ENCODE data around the gene IL3. TPM values are rescaled to one million over a fixed set of nuclear protein-coding genes. Genes with fewer than 3 reads are reported as not detected.

IL3 gene
- total RNA-seq, 2 experiments from 2014 or later = not detected

DNA sequence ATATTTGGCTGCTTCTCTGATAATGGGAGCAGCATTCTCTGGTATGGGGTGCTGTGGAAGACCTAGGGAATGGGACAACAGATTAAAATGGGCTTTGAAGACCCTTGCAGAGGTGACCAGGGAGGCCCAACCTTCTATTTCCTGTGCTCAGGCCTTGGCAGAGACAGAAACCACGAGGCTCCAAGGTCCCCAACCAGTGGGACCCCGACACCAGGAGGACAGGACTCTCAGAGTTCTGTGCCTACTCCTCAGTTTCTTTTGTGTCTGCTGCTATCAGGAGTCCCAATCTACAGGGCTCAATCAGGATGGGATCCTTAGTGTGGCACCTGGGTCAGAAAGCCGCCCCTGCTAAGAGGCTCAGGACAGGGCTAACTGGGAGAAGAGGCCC lies 42.5 kb downstream of the IL3 start:
- Histone ChIP-seq H3K4me1 (ENCODE audit: insufficient read depth, low read length, poor library complexity, severe bottlenecking) (peaks cover 66% of the 10 kb centered on the region), H3K9me2 (ENCODE audit: insufficient read depth, low read length) (no peaks in the 10 kb centered on the region), H3K4me2 (ENCODE audit: low read length) (peak overlapping the region; percentile 76), H4K20me1 (ENCODE audit: insufficient read depth, low read length) (no peaks in the 10 kb centered on the region), H3K4me3 (ENCODE audit: low read depth, low read length, poor library complexity, severe bottlenecking) (peak overlapping the region; percentile 44), H2AFZ (ENCODE audit: low read length) (peak overlapping the region; percentile 60; the same call in 1 of the 2 replicates), H3K27ac (ENCODE audit: low read depth, low read length, poor library complexity, severe bottlenecking) (peak overlapping the region; percentile 75), H3K9me3 (ENCODE audit: low read length) (no peaks in the 10 kb centered on the region), H3K36me3 (ENCODE audit: insufficient read depth, low read length) (no peaks in the 10 kb centered on the region), H3K79me2 (ENCODE audit: insufficient read depth, low read depth, low read length) (no peaks in the 10 kb centered on the region)
- POLR2A ChIA-PET = interaction anchor here (0.8 to 1.6 kb wide), 4 partner anchors 10 to 103 kb away, joined by 3 to 7 read pairs (median 4); partner anchors contain the start of gene CSF2
- CTCF ChIA-PET (ENCODE audit: unreplicated experiment) = no interaction called here
- TF ChIP-seq CTCF (conservative IDR thresholded peaks at IDR 0.05; ENCODE audit: low read length) (no peak), EZH2phosphoT487 (IDR thresholded peaks at IDR 0.05; ENCODE audit: borderline replicate concordance, low read depth, low read length) (no peak)
- no TSS peak for BruUV-seq (replicated peaks)
- DNase-seq (ENCODE audit: low spot score) = peak; percentile 10
- intact Hi-C loops (cut with micrococcal nuclease; ENCODE audit: unreplicated experiment) = loop anchor here (2.0 kb wide), 1 partner anchor 38 kb away; no protein-coding TSS in a partner anchor

DNA sequence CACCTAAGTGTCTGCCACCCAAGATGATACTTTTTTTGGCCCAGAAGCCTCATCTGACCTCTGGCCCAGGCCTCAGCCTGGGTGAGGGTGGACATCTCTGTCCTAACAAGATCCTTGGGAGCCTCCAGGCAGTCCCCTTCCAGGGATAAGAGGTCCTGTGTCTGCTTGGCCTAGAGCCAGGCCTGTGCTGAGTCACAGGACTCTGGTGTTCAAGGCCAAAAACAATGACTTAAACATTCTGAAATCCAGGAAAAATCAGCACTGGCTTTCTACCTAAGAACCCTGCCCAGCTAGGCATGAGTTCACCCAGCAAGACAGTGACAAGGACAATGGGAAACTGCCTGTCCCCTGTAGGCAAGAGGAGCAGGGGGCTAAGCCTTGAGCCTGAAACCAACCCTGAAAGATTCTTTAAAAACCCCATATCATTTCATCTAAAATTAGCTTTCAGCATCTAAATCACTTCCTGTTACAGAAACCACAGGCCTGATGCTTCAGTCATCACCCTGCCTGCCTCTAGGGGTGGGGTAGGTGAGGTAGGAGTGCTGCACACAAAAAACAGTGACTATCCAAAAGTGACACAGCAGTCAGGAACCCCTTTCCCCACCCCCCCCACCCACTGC lies 43.0 kb downstream of the IL3 start:
- Histone ChIP-seq H3K9me2 (ENCODE audit: insufficient read depth, low read length) (no peaks in the 10 kb centered on the region), H3K4me1 (ENCODE audit: insufficient read depth, low read length, poor library complexity, severe bottlenecking) (peaks cover 66% of the 10 kb centered on the region), H3K36me3 (ENCODE audit: insufficient read depth, low read length) (no peaks in the 10 kb centered on the region), H3K4me2 (ENCODE audit: low read length) (peak overlapping the region; percentile 76), H3K79me2 (ENCODE audit: insufficient read depth, low read depth, low read length) (no peaks in the 10 kb centered on the region), H3K4me3 (ENCODE audit: low read depth, low read length, poor library complexity, severe bottlenecking) (peak overlapping the region; percentile 44), H4K20me1 (ENCODE audit: insufficient read depth, low read length) (no peaks in the 10 kb centered on the region), H3K9me3 (ENCODE audit: low read length) (no peaks in the 10 kb centered on the region), H2AFZ (ENCODE audit: low read length) (peak overlapping the region; percentile 61), H3K27ac (ENCODE audit: low read depth, low read length, poor library complexity, severe bottlenecking) (peak overlapping the region; percentile 75)
- CTCF ChIA-PET (ENCODE audit: unreplicated experiment) = no interaction called here
- DNase-seq (ENCODE audit: low spot score) = peak; percentile 89
- intact Hi-C loops (cut with micrococcal nuclease; ENCODE audit: unreplicated experiment) = loop anchor here (2.0 kb wide), 1 partner anchor 39 kb away; no protein-coding TSS in a partner anchor
- BruUV-seq (replicated peaks) = no TSS peak
- POLR2A ChIA-PET = interaction anchor here (0.7 to 1.6 kb wide), 3 partner anchors 11 to 159 kb away, joined by 3 to 6 read pairs (median 4); no protein-coding TSS in a partner anchor
- TF ChIP-seq CTCF (conservative IDR thresholded peaks at IDR 0.05; ENCODE audit: low read length) (peak; percentile 41; the same call in 1 of the 2 replicates), EZH2phosphoT487 (IDR thresholded peaks at IDR 0.05; ENCODE audit: borderline replicate concordance, low read depth, low read length) (no peak)

GRCh38 chr5:132103969-132104391 lies 43.5 kb downstream of the IL3 start:
- ChIA-PET CTCF (ENCODE audit: unreplicated experiment) (no interaction called here), POLR2A (interaction anchor here (0.6 to 1.6 kb wide), 8 partner anchors 11 to 778 kb away, joined by 3 to 7 read pairs (median 4); no protein-coding TSS in a partner anchor)
- H3K27ac ChIP-seq (ENCODE audit: low read depth, low read length, poor library complexity, severe bottlenecking) = peak overlapping the region; percentile 75
- intact Hi-C loops (cut with micrococcal nuclease; ENCODE audit: unreplicated experiment) = loop anchor here (2.0 kb wide), 1 partner anchor 39 kb away; no protein-coding TSS in a partner anchor
- H4K20me1 ChIP-seq (ENCODE audit: insufficient read depth, low read length) = no peaks in the 10 kb centered on the region
- H3K9me3 ChIP-seq (ENCODE audit: low read length) = no peaks in the 10 kb centered on the region
- no peaks in the 10 kb centered on the region for H3K79me2 ChIP-seq (ENCODE audit: insufficient read depth, low read depth, low read length)
- TF ChIP-seq EZH2phosphoT487 (IDR thresholded peaks at IDR 0.05; ENCODE audit: borderline replicate concordance, low read depth, low read length) = no peak
- TF ChIP-seq CTCF (conservative IDR thresholded peaks at IDR 0.05; ENCODE audit: low read length) = peak; percentile 10; the same call in 1 of the 2 replicates
- peaks cover 64% of the 10 kb centered on the region for H3K4me1 ChIP-seq (ENCODE audit: insufficient read depth, low read length, poor library complexity, severe bottlenecking)
- H3K36me3 ChIP-seq (ENCODE audit: insufficient read depth, low read length) = no peaks in the 10 kb centered on the region
- peak overlapping the region; percentile 44 for H3K4me3 ChIP-seq (ENCODE audit: low read depth, low read length, poor library complexity, severe bottlenecking)
- peak overlapping the region; percentile 76 for H3K4me2 ChIP-seq (ENCODE audit: low read length)
- BruUV-seq (replicated peaks) = no TSS peak
- no peaks in the 10 kb centered on the region for H3K9me2 ChIP-seq (ENCODE audit: insufficient read depth, low read length)
- H2AFZ ChIP-seq (ENCODE audit: low read length) = peak overlapping the region; percentile 61; the same call in 1 of the 2 replicates
- peak; percentile 64 for DNase-seq (ENCODE audit: low spot score)

All from OCI-LY7 (cell line).